Measurements from ENCODE around the gene PLA2G15. TPM values are rescaled to one million over a fixed set of nuclear protein-coding genes. Genes with fewer than 3 reads are reported as not detected.

PLA2G15 gene
- total RNA-seq, 1 experiment from 2014 or later = 10.2 TPM

DNA sequence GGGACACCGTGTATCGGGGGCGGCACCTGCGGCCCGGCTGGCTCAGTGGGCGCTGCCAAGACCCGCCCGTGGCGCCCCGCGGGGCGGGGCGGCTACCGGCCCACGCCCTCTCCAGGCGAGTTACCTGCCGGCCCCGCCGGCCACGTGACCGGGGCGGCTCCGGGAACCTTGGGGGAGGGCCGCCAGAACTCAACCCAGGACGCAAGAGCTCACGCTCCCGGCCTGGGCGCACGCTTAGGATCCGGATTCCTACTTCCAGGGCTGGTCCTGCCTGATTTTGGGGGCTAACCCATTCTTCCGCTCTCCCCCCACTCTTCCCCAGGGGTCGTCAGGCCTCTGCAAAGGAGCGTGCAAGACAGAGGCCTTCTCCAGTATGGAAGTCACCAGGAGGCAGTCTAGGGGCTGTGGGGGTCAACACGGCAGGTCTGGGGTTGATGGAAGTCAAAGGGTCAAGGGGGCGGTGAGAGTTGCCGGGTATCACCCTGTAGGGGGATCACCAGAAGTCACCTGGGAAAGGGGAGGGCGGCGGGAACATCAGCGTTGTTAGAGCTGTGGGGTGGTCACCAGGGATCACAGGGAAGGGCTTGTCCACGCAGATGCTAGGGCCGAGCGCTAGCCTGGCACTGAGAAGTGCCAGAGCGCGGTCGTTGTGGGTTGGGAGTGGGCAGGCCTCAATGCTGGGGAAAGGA lies 8.9 kb upstream of the PLA2G15 start (continued):
- TF ChIP-seq, protein P1, sequence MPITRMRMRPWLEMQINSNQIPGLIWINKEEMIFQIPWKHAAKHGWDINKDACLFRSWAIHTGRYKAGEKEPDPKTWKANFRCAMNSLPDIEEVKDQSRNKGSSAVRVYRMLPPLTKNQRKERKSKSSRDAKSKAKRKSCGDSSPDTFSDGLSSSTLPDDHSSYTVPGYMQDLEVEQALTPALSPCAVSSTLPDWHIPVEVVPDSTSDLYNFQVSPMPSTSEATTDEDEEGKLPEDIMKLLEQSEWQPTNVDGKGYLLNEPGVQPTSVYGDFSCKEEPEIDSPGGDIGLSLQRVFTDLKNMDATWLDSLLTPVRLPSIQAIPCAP (CRISPR knock-in tag; IDR thresholded peaks at IDR 0.05) = 0 out of 2 replicates have a peak, but pooled peaks have one; percentile 14
- TF ChIP-seq FOXJ3 (CRISPR knock-in tag; IDR thresholded peaks at IDR 0.05; ENCODE audit: borderline replicate concordance) = no peak
- TF ChIP-seq, protein P2, sequence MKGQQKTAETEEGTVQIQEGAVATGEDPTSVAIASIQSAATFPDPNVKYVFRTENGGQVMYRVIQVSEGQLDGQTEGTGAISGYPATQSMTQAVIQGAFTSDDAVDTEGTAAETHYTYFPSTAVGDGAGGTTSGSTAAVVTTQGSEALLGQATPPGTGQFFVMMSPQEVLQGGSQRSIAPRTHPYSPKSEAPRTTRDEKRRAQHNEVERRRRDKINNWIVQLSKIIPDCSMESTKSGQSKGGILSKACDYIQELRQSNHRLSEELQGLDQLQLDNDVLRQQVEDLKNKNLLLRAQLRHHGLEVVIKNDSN (CRISPR knock-in tag; IDR thresholded peaks at IDR 0.05) = peak; percentile 94

DNA sequence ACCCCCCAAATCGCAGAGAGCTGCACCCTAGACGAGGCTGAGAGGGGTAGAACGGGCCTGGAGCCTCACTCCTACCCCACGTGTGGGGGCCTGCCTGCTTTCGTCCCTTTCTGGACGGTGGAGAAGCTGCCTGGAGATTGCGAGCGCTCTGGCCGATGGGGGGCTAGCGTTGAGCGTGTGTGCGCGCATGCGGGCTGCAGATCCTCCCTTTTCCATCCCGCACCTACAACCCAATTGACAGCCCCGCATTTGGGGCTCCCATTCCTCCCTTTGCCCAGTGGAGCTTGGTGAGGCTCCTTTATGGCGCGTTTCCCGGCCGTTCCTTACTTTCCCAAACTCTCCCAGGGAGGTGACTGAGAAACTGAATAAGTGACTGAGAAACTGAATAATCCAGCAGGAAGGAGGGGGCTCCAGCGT lies 8.3 kb upstream of the PLA2G15 start:
- Mint-ChIP-seq H3K4me1 (peaks cover 24% of the 10 kb centered on the region), H3K27me3 (ENCODE audit: low read depth) (peaks cover 14% of the 10 kb centered on the region), H3K4me3 (peak overlapping the region; percentile 94), H3K9me3 (no peaks in the 10 kb centered on the region), H3K36me3 (peaks cover 8% of the 10 kb centered on the region; the same call in 1 of the 2 replicates), H3K27ac (peak overlapping the region; percentile 98)
- CTCF ChIA-PET = interaction anchor here (0.9 to 5.1 kb wide), 8 partner anchors 25 to 353 kb away, joined by 3 to 46 read pairs (median 7); partner anchors contain the start of genes LCAT, NFATC3 and SLC7A6
- DNase-seq (ENCODE audit: low spot score) (peak; percentile 45), ATAC-seq (no peak)
- POLR2A ChIA-PET = interaction anchor here (0.6 to 4.2 kb wide), 7 partner anchors 9 to 152 kb away, joined by 3 to 39 read pairs (median 3); partner anchors contain the start of genes NFATC3, PRMT7, SLC7A6 and SLC7A6OS
- TF ChIP-seq NR1H2 (CRISPR knock-in tag; IDR thresholded peaks at IDR 0.05) (no peak), TCF7 (CRISPR knock-in tag; IDR thresholded peaks at IDR 0.05; ENCODE audit: low read depth) (no peak), TEAD1 (CRISPR knock-in tag; IDR thresholded peaks at IDR 0.05) (no peak), MYBL2 (CRISPR knock-in tag; IDR thresholded peaks at IDR 0.05) (no peak), ZNF138 (CRISPR knock-in tag; conservative IDR thresholded peaks at IDR 0.05) (no peak)
- TF ChIP-seq, protein P3, sequence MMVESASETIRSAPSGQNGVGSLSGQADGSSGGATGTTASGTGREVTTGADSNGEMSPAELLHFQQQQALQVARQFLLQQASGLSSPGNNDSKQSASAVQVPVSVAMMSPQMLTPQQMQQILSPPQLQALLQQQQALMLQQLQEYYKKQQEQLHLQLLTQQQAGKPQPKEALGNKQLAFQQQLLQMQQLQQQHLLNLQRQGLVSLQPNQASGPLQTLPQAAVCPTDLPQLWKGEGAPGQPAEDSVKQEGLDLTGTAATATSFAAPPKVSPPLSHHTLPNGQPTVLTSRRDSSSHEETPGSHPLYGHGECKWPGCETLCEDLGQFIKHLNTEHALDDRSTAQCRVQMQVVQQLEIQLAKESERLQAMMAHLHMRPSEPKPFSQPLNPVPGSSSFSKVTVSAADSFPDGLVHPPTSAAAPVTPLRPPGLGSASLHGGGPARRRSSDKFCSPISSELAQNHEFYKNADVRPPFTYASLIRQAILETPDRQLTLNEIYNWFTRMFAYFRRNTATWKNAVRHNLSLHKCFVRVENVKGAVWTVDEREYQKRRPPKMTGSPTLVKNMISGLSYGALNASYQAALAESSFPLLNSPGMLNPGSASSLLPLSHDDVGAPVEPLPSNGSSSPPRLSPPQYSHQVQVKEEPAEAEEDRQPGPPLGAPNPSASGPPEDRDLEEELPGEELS (CRISPR knock-in tag; IDR thresholded peaks at IDR 0.05) = no peak
- TF ChIP-seq, protein P4, sequence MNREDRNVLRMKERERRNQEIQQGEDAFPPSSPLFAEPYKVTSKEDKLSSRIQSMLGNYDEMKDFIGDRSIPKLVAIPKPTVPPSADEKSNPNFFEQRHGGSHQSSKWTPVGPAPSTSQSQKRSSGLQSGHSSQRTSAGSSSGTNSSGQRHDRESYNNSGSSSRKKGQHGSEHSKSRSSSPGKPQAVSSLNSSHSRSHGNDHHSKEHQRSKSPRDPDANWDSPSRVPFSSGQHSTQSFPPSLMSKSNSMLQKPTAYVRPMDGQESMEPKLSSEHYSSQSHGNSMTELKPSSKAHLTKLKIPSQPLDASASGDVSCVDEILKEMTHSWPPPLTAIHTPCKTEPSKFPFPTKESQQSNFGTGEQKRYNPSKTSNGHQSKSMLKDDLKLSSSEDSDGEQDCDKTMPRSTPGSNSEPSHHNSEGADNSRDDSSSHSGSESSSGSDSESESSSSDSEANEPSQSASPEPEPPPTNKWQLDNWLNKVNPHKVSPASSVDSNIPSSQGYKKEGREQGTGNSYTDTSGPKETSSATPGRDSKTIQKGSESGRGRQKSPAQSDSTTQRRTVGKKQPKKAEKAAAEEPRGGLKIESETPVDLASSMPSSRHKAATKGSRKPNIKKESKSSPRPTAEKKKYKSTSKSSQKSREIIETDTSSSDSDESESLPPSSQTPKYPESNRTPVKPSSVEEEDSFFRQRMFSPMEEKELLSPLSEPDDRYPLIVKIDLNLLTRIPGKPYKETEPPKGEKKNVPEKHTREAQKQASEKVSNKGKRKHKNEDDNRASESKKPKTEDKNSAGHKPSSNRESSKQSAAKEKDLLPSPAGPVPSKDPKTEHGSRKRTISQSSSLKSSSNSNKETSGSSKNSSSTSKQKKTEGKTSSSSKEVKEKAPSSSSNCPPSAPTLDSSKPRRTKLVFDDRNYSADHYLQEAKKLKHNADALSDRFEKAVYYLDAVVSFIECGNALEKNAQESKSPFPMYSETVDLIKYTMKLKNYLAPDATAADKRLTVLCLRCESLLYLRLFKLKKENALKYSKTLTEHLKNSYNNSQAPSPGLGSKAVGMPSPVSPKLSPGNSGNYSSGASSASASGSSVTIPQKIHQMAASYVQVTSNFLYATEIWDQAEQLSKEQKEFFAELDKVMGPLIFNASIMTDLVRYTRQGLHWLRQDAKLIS (CRISPR knock-in tag; IDR thresholded peaks at IDR 0.05; ENCODE audit: borderline replicate concordance) = 0 out of 2 replicates have a peak, but pooled peaks have one; percentile 8
- TF ChIP-seq, protein P5, sequence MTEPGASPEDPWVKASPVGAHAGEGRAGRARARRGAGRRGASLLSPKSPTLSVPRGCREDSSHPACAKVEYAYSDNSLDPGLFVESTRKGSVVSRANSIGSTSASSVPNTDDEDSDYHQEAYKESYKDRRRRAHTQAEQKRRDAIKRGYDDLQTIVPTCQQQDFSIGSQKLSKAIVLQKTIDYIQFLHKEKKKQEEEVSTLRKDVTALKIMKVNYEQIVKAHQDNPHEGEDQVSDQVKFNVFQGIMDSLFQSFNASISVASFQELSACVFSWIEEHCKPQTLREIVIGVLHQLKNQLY (CRISPR knock-in tag; IDR thresholded peaks at IDR 0.05) = peak; percentile 34; the same call in 1 of the 2 replicates
- TF ChIP-seq, protein P6, sequence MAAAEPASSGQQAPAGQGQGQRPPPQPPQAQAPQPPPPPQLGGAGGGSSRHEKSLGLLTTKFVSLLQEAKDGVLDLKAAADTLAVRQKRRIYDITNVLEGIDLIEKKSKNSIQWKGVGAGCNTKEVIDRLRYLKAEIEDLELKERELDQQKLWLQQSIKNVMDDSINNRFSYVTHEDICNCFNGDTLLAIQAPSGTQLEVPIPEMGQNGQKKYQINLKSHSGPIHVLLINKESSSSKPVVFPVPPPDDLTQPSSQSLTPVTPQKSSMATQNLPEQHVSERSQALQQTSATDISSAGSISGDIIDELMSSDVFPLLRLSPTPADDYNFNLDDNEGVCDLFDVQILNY (CRISPR knock-in tag; IDR thresholded peaks at IDR 0.05) = no peak
- TF ChIP-seq, protein P7, sequence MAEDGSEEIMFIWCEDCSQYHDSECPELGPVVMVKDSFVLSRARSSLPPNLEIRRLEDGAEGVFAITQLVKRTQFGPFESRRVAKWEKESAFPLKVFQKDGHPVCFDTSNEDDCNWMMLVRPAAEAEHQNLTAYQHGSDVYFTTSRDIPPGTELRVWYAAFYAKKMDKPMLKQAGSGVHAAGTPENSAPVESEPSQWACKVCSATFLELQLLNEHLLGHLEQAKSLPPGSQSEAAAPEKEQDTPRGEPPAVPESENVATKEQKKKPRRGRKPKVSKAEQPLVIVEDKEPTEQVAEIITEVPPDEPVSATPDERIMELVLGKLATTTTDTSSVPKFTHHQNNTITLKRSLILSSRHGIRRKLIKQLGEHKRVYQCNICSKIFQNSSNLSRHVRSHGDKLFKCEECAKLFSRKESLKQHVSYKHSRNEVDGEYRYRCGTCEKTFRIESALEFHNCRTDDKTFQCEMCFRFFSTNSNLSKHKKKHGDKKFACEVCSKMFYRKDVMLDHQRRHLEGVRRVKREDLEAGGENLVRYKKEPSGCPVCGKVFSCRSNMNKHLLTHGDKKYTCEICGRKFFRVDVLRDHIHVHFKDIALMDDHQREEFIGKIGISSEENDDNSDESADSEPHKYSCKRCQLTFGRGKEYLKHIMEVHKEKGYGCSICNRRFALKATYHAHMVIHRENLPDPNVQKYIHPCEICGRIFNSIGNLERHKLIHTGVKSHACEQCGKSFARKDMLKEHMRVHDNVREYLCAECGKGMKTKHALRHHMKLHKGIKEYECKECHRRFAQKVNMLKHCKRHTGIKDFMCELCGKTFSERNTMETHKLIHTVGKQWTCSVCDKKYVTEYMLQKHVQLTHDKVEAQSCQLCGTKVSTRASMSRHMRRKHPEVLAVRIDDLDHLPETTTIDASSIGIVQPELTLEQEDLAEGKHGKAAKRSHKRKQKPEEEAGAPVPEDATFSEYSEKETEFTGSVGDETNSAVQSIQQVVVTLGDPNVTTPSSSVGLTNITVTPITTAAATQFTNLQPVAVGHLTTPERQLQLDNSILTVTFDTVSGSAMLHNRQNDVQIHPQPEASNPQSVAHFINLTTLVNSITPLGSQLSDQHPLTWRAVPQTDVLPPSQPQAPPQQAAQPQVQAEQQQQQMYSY (CRISPR knock-in tag; IDR thresholded peaks at IDR 0.05) = no peak
- TF ChIP-seq, protein P8, sequence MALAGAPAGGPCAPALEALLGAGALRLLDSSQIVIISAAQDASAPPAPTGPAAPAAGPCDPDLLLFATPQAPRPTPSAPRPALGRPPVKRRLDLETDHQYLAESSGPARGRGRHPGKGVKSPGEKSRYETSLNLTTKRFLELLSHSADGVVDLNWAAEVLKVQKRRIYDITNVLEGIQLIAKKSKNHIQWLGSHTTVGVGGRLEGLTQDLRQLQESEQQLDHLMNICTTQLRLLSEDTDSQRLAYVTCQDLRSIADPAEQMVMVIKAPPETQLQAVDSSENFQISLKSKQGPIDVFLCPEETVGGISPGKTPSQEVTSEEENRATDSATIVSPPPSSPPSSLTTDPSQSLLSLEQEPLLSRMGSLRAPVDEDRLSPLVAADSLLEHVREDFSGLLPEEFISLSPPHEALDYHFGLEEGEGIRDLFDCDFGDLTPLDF (CRISPR knock-in tag; IDR thresholded peaks at IDR 0.05) = no peak
- TF ChIP-seq, protein P9, sequence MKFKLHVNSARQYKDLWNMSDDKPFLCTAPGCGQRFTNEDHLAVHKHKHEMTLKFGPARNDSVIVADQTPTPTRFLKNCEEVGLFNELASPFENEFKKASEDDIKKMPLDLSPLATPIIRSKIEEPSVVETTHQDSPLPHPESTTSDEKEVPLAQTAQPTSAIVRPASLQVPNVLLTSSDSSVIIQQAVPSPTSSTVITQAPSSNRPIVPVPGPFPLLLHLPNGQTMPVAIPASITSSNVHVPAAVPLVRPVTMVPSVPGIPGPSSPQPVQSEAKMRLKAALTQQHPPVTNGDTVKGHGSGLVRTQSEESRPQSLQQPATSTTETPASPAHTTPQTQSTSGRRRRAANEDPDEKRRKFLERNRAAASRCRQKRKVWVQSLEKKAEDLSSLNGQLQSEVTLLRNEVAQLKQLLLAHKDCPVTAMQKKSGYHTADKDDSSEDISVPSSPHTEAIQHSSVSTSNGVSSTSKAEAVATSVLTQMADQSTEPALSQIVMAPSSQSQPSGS (CRISPR knock-in tag; IDR thresholded peaks at IDR 0.05; ENCODE audit: borderline replicate concordance, low read depth) = no peak
- TF ChIP-seq, protein P10, sequence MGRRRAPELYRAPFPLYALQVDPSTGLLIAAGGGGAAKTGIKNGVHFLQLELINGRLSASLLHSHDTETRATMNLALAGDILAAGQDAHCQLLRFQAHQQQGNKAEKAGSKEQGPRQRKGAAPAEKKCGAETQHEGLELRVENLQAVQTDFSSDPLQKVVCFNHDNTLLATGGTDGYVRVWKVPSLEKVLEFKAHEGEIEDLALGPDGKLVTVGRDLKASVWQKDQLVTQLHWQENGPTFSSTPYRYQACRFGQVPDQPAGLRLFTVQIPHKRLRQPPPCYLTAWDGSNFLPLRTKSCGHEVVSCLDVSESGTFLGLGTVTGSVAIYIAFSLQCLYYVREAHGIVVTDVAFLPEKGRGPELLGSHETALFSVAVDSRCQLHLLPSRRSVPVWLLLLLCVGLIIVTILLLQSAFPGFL (CRISPR knock-in tag; IDR thresholded peaks at IDR 0.05; ENCODE audit: borderline replicate concordance) = no peak

Data from WTC11 (cell line).